ENCODE measurements around the gene USP24.

- TF ChIP-seq CTCF (IDR thresholded peaks at IDR 0.05) (no peak), POLR2A (IDR thresholded peaks at IDR 0.05) (no peak)
Observed at GRCh38 chr1:55190109-55190508, 25.1 kb downstream of the USP24 start.
